Left ventricle myocardium superior (tissue), 1 donor: ENCODE measurements around the gene PARP2. TPM values are rescaled to one million over a fixed set of nuclear protein-coding genes. Genes with fewer than 3 reads are reported as not detected.
"Not testable (repeated sequence)": the region's sequence is repeated elsewhere in the genome, so short reads cannot be mapped to it uniquely, and the experiment has no call there.

ENCODE experiments used
- ATAC-seq: fragments of 200-7000 bp; cut with Tn5 transposase; one replicate; pipeline ENCODE4 v1.9.1; 2020; ENCODE audit warnings: mild to moderate bottlenecking, moderate library complexity
- DNase-seq: peaks from one replicate; pipeline ENCODE4 v3.0.0-alpha.2; 2020
- intact Hi-C: fragments of 100-400 bp; cut with micrococcal nuclease; formaldehyde crosslinking; loops from one replicate; pipeline ENCODE4 v1.11.0; 2022
- total RNA-seq: library from RNA; stranded (reverse); fragmentation: NEBNext Ultra II Directional; extraction: Animal tissue kit (Norgen Biotek cat#: 25700); gene quantifications from one replicate; pipeline ENCODE4 v1.2.1, GENCODE V29; 2021
- donor health status: DM: no; HTN: yes; CAD: no; lungs with severe emphysema.

The PARP2 gene
- total RNA-seq, 1 donor from 2014 or later, result 17.5 TPM

DNA sequence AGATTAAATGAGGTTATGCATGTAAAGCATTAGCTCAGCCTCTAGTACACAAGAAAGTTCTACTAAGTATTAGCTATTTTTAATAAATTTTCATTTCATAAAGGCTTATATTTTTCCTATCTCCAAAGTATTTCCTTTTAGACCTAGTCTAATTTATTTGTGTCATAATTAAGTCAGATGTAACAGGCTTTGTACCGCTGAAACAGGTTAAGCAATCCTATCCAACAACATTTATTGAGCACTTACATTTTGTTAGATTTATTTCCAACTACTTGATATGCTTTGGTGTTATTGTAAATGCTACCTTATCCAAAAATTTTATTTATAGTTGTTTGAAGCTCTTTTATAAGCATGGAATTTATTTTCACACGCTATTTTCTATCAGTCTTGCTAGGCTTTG is 1.8 kb upstream of the PARP2 start:
- ATAC-seq (no peak), DNase-seq (no peak)
- intact Hi-C loops, result no loop called here

DNA sequence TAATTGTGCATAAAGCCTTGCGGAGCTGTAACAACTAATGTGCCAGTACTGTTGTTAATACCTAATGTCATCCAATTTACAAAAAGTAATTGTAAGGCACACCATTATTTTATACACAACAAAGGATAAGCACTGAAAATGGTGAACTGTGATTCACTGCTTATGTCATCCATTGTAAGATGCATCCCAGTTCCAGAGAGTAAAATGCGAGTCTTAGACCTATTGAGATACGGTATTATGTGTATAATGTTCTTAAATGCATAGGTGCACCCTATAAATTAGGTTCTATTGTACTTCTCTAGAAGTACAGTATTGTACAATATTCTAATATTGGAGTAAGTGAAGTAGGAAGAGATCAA is 406 bp downstream of the PARP2 start:
- intact Hi-C loops, result no loop called here
- no peak for ATAC-seq
- DNase-seq, result no peak

DNA sequence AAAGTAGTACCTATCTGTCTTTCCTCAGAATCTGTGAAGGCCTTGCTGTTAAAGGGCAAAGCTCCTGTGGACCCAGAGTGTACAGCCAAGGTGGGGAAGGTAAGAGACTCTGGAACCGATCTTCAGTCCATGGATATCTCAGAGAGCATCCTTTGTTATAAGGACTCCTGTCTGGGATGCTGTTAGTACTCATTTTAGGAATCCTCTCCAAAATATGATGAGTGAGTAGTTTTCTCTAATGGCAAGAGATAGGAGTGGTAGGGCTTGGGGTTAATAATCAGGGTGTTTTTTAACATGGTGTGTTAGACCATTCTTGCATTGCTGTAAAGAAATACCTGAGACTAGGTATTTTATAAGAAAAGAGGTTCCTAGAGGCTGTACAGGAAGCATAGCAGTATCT is 1.9 kb downstream of the PARP2 start:
- no peak for ATAC-seq

DNA sequence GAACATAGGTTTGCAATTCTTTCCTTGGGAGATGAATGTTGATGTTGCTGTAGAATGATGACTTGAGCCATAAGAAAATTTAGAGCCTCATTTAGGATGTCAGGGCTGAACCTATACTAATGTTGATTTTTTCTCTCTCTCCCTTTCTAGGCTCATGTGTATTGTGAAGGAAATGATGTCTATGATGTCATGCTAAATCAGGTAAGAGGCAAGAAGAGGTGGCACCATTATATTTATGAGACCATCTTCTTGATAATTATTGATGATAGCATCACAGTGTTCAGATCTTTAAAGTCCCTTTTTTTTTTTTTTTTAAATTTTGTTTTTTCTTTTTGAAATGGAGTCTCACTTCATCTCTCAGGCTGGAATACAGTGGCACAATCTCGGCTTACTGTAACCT is 3.3 kb downstream of the PARP2 start:
- ATAC-seq (no peak), DNase-seq (no peak)
- intact Hi-C loops, result no loop called here

More for the DNA sequence above, 1.9 kb downstream of the PARP2 start:
- intact Hi-C loops, result no loop called here
- DNase-seq, result no peak

DNA sequence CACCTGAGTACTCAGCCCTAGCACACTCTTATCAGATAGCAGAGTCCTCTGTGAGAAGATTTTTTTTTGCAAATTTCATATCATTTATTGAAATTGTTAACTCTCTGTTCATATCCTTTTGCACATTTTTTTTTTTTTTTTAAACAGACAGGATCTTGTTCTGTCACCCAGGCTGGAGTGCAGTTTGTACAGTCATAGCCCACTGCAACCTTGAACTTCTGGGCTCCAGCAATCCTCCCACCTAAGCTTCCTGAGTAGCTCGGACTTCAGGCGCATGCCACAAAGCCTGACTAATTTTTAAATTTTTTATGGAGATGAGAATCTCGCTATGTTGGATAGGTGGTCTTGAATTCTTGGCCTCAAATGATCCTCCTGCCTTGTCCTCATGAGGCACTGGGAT is 4.3 kb downstream of the PARP2 start:
- intact Hi-C loops, result no loop called here
- ATAC-seq (no peak), DNase-seq (no peak)

DNA sequence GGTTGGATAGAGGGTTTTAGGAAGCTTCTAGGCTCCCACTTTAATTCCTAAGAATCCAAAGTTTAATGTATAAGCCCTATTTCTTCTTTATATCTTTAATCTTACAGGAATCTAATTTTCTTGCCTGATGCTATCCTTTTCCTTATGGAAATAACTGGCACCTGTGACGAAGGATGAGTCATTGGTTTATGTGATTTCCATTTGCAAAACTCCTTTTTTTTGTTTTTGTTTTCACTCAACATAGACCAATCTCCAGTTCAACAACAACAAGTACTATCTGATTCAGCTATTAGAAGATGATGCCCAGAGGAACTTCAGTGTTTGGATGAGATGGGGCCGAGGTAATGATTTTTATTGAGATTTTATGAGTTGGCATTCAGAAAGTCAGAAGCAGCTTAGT is 6.8 kb downstream of the PARP2 start:
- ATAC-seq, result no peak
- DNase-seq, result no peak
- intact Hi-C loops, result no loop called here

DNA sequence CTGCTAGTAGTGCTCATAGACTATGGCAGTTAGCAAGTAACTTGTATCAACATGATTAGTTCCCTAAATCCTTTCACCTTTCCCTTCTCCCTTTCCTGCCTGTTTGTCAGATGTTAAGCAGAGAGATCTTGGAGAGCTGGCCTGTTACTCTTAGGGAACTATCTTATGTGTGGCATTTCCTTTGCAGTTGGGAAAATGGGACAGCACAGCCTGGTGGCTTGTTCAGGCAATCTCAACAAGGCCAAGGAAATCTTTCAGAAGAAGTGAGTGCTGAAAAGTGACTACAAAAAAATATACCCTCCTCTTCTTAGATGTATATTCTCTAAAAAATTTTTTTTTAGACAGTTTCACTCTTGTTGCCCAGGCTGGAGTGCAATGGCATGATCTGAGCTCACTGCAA is 7.4 kb downstream of the PARP2 start:
- no peak for DNase-seq
- intact Hi-C loops, result no loop called here
- no peak for ATAC-seq

DNA sequence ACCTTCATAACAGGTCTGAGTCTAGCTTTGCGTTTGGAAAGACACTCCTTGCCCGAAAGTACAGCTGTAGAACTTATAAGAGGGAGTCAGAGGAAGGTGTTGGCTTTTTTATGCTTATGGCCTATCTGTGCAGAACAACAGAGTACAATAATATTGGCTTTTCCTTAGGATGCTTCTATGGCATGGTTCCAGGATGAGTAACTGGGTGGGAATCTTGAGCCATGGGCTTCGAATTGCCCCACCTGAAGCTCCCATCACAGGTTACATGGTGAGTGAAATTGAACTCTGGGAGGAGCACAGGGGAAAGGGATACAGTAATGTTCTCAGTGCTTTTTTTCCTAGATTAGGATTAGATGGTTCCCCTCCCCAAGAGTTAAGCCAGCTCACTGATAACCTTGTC is 13.0 kb downstream of the PARP2 start:
- intact Hi-C loops, result no loop called here
- ATAC-seq (no peak), DNase-seq (no peak)

DNA sequence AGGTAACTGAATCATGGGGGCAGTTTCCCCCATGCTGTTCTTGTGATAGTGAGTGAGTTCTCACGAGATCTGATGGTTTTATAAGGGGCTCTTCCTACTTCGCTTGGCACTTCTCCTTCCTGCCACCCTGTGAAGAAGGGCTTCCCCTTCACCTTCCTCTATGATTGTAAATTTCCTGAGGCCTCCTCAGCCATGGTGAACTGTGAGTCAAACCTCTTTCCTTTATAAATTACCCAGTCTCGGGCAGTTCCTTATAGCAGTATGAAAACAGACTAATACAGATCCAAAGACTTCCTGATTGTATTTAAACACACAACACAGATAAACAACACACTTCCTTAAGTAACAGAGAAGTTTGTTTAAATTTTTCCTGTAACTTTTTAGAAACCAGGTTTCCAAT is 15.0 kb downstream of the PARP2 start:
- intact Hi-C loops, ATAC-seq, DNase-seq: not testable (repeated sequence)

DNA sequence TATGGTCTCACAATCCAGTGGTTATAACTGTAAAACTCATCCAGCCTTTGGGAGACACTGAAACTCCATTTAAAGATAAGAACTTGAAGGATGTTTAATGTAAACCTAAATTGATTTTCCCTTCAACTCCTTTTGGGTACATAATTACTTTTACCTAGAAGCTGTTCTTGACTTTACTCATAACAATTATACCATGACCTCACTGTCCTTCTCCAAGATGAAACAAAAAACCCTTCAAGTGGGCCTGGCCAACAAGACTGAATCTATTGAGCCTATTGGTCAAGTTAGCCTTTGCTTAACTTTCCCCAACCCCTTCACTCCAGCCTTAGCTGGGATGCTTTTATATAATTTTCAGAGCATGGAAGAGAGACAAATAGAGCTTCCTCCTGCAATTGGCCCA is 22.5 kb downstream of the PARP2 start:
- intact Hi-C loops, result no loop called here
- ATAC-seq, result no peak
- DNase-seq, result no peak

DNA sequence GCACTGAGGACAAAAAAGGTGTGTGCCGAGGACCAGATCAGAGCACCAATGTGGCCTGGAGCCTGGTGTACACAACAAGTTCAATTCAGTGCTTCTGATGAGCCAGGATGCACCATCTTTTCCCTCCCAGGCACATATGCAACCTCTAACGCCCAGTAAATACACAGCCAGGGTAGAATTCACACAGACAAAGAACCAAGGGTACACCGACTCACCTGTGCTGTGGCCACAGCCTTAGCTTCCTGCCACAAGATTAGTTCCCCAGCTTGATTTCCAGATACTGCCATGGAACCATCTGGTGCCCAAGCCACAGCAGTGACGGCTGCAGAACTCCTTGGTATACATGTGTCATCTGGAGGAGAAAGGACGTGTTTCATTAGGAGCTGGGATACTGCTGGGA is 29.4 kb downstream of the PARP2 start:
- ATAC-seq, result no peak
- no peak for DNase-seq
- intact Hi-C loops, result no loop called here

DNA sequence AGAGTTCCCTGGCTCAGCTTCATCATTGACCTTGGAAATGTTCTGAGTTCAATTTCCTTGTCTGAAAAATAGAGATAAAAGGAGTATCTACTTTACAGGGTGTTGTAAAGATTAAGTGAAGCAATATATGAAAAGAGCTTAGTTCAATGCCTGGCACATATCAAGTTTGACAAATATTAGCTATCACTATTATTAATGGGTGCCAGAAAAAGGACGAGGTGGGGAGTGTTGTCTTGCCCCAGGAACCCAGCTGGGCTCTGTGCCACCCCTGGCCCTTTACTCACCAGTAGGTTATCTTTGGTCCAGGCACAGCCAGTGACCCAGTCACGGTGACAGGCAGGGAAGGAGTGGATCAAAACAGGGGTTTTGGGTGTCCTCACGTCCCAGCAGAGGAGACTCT is 32.0 kb downstream of the PARP2 start:
- DNase-seq (no peak), ATAC-seq (no peak)
- intact Hi-C loops, result no loop called here

DNA sequence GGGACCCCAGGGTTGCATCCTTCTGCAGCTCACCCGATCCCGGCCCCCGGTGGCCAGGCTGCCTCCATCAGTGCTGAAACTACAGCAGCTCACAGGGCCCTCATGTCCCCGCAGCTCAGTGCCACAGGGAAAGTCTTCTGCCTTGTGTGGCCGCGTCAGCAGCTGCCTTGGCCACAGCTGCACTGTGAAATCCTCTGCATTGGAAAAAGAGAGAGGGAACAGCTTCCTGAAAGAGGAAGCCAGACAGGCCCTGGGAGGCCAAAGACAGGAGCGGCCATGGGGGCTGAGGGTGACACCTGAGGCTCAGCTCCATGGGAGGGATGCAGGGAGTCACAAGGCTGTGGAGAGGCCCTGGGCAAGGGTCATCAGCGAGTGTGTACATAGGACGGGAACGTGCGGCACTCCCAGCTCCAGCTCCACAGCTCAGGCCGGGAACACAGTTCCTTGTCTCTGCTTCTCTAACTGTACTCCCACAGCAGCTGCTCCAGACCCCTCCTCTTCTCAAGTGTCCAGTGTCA is 32.7 kb downstream of the PARP2 start:
- no peak for DNase-seq
- no peak for ATAC-seq
- intact Hi-C loops, result no loop called here

DNA sequence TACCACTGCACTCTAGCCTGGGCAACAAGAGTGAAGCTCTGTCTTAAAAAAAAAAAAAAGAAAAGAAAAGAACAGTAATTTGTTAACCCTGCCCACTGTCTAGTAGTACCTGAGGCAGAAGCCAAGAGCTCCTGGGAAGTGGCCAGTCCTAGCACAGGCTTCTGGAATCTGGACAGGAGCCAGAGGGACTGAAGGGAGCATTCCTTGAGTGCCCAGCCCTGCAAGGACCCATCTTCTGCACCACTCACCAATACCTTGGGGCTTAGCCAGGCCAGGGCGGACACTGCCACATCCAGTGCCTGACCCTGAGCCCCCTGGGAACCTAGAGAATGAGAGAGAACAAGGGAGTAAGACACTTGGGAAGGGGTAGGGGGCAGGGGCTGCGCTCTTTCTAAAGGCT is 33.7 kb downstream of the PARP2 start:
- DNase-seq, result no peak
- peak; percentile 40 for ATAC-seq
- intact Hi-C loops, result no loop called here

DNA sequence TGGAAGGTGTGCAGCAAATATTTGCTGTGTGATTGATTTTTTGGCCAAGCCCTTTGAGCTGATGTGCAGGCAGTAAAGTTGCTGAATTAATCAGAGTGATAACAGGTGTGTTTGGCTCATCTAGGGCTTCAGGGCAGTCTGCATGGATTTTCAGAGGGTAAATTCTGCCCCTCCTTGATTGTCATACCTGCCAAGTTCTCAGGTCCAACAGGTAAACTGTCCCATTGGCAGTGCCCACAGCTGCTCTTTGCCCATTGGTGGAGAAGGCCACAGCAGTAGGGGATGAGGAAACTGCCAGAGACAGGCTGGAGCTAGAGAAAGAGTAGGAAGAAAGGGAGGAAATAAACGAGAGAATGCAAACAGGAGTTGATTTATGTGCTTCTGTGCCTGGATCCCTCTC is 36.3 kb downstream of the PARP2 start:
- no peak for ATAC-seq
- no peak for DNase-seq
- intact Hi-C loops, result no loop called here

DNA sequence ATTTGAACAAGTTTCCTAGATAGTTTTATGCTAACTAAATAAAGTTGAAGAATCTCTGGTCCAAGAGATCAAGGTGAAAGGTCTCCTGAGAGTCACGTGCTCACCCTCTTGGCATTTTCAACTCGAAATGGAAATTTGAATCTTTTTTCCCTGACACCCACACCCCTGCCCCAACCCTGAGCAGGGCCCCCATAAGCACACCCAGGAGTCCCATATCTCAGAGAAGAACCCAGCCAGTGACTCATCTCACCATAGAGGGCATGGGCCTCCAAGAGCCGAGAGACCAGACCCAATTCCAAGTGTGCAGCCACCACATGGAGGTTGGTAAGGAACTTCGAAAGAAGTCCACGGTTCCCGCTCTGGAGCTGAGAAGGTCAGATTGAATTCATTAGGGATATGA is 37.2 kb downstream of the PARP2 start:
- no peak for ATAC-seq
- intact Hi-C loops, result no loop called here
- no peak for DNase-seq

DNA sequence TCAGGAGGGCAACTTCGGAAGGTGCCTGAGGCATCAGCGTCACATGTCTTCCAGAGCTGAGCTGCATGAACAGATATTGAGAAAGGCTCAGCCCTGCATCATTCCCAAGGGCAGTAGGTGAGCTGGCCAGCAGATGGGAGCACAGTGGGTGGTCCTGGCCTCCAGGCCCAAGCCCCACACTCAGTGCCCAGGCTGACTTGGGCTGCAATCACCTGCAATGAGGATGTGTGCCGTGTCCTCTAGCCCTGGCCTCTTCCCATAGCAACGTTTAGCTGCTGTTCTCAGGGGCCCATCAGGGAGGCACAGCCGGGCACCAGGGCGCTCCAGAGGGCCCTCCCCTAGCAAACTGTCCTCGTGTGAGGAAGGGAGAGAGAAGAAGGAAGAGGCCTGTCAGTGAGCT is 37.9 kb downstream of the PARP2 start:
- DNase-seq (no peak), ATAC-seq (no peak)
- intact Hi-C loops, result no loop called here

DNA sequence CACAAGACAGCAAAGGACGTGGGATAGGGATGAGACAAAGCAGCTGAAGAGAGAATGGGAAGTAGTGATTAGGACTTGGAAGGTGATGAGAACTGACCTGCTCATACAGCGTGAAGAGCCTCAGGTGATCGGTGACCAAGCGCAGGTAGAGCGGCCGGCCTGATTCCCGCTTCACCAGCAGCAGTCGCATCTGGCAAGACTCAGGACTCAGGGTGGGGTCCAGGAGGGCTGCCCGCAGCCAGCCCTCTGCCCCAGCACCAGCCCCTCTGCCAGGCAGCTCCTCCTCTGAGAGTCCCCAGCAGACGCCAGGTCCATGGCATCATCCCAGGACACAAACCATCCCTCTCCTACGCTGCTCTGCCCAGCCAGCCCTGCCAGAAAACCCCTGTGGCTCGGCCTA is 39.1 kb downstream of the PARP2 start:
- intact Hi-C loops, result no loop called here
- DNase-seq, result no peak
- ATAC-seq, result no peak

DNA sequence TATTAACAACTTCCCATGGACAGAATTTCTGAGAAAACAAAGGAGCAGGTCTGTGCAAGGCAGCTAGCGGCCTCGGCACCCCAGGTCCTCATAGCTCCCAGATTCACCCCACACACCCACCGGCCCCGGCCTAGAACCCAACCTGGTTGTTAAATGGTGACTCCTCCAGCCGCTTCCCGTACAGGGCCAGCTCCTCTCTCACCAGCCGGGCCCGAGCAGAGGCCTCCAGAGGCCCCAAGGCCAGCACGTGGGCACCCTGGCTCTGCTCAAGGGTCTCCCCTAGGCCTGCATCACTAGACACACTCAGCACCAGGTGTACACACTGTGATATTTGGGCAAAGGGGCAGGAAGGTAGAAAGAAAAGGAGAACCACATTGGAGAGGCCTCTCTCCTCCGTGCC is 39.6 kb downstream of the PARP2 start:
- no peak for DNase-seq
- no peak for ATAC-seq
- intact Hi-C loops, result no loop called here

DNA sequence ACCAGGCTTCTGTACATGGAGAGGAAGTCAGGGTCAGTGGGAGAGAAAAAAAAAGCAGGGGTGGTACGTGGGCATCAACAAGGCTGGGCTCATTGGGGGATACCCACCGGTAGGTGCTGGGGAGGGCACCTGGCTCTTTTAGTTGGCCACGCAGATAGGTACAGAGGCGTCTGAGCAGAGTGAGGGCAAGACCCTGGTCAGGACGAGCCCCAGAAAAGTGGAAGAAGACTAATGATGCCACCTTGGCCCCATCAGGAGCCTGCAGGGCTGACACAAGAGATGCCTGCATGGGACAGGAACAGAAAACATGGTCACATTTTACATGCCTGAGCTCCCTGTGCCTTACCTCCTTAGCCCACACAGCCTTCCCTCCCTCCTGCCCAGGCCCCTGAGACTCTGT is 40.2 kb downstream of the PARP2 start:
- no peak for DNase-seq
- ATAC-seq, result no peak
- intact Hi-C loops, result no loop called here

DNA sequence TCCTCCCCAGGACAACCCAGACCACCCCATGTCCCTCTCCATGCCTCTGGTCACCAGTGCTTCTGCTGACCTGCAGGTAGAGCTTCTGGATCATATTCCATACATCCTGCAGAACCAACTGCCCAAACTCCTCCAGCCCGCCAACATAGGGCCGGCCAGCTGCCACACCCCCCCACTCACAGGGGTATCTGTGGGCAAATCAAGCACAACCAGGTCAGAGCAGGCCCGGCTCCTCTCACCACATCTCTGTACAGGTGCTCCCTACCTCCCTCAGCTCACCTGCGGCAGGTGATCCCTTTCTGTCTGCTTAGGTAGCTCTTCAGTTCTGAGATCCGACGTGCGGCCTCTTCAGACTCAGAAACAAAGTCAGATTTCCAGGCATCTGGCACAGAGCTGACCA is 40.9 kb downstream of the PARP2 start:
- ATAC-seq (no peak), DNase-seq (no peak)
- intact Hi-C loops, result no loop called here

DNA sequence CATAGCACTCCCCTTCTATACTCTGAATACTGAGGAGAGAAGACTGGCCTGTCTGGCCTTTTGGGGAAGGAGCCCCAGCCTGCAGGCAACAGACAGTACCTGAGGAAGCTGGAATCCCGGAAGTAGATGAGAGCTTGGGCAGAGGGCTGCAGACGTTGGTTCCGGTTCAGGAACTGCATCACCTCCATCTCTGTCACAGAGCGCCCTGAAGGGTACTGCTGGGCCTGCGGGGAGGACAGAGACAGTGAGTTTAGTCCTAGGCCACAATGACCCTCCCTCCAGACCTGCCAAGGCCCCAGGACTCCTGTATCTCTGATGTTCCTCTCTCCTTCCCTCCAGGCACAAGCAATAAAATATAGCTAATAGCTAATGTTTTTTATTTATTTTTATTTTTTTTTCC is 41.5 kb downstream of the PARP2 start:
- intact Hi-C loops, result no loop called here
- no peak for ATAC-seq
- no peak for DNase-seq
